Prostate gland (tissue), 2 donors: Measurements from ENCODE around the gene MRPL33. TPM values are rescaled to one million over a fixed set of nuclear protein-coding genes. Genes with fewer than 3 reads are reported as not detected.
"Not testable (repeated sequence)": the region's sequence is repeated elsewhere in the genome, so short reads cannot be mapped to it uniquely, and the experiment has no call there.

Experiments used
- DNase-seq: peaks from one replicate; pipeline ENCODE4 v3.0.0-alpha.2; 2019; ENCODE audit warnings: low spot score
- H3K27ac ChIP-seq, 2 donors: fragments of 200-600 bp; sonication (generic); 2 replicates each; pipeline ENCODE4 v1.5.1; 2017 to 2019
- H3K27me3 ChIP-seq: fragments of 200-600 bp; sonication (generic); replicated peaks from 2 replicates; pipeline ENCODE4 v1.5.1; 2019; ENCODE audit not compliant: insufficient read depth
- H3K36me3 ChIP-seq, 2 donors: fragments of 200-600 bp; sonication (generic); 1 replicate in 1 of 2; 2 replicates in 1 of 2; pipeline versions ENCODE4 v1.5.1 to v1.8.1; 2017 to 2019
- H3K4me1 ChIP-seq: fragments of 200-600 bp; sonication (generic); replicated peaks from 2 replicates; pipeline ENCODE4 v1.5.1; 2019
- H3K4me3 ChIP-seq, 2 donors: fragments of 200-600 bp; sonication (generic); 2 replicates each; pipeline ENCODE4 v1.5.1; 2017 to 2019
- H3K9me3 ChIP-seq: fragments of 200-600 bp; sonication (generic); 2 replicates; pipeline ENCODE4 v1.5.1; 2017
- POLR2A ChIP-seq: fragments of 450-650 bp; IDR thresholded peaks from one replicate; pipeline ENCODE4 v1.6.1; 2016; ENCODE audit warnings: antibody characterized with exemption, mild to moderate bottlenecking
- POLR2AphosphoS5 ChIP-seq: sonication (generic); formaldehyde crosslinking; IDR thresholded peaks from one replicate; pipeline ENCODE4 v1.6.1; 2017; ENCODE audit warnings: antibody characterized with exemption
- WGBS: methylation state at CpG from one replicate; pipeline ENCODE4 v1.1.5; 2018; 5-methylcytosine and 5-hydroxymethylcytosine counted together
- intact Hi-C: fragments of 100-400 bp; cut with DNase I; formaldehyde crosslinking; loops from one replicate; pipeline ENCODE4 v1.14.2; 2022
- total RNA-seq, 2 donors: library from RNA; depleted of rRNA; stranded (reverse); fragments of >200 nt; gene quantifications; one replicate each; pipeline ENCODE4 v1.1.0, GENCODE V29; 2016
- TF ChIP-seq, protein P1 (sequence below), 4 experiments: fragments of 200-600 bp in 2 of 4; fragments of 450-650 bp in 2 of 4; sonication (generic) in 2 of 4; IDR thresholded peaks; 1 replicate in 3 of 4; 2 replicates in 1 of 4; pipeline ENCODE4 v1.5.1; 2016 to 2019; ENCODE audit warnings: antibody characterized with exemption in 4 of 4, mild to moderate bottlenecking in 2 of 4, moderate library complexity in 2 of 4

The MRPL33 gene
- total RNA-seq, 2 donors from 2014 or later: 140 to 186 TPM

DNA sequence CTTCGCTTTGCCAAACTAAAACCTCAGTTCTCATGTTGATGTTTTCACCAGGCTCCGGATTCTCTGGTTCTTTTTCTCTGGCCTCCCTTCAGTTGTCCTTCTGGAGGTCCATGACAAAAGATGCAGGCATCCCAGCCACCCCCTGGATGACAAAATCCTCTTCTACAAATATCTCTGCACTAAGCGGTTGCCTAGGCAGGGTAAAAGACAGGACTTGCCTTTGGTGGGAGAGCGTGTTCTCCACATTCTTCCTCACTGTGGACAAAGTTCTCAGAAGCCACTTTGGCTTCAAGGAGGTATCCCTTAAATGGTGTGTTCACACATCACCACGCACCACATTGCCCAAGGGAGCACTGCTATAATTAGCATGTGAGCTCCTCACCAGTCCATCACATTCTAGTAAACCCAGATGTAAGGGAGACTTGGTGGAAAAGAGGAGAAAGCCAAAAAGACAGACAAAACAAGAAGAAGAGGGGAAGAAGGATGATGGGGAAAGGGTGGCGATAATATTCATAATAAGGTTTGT lies 23.6 kb upstream of the MRPL33 start:
- intact Hi-C loops: no loop called here
- no peak overlapping the region for H3K27ac ChIP-seq
- TF ChIP-seq, protein P1, sequence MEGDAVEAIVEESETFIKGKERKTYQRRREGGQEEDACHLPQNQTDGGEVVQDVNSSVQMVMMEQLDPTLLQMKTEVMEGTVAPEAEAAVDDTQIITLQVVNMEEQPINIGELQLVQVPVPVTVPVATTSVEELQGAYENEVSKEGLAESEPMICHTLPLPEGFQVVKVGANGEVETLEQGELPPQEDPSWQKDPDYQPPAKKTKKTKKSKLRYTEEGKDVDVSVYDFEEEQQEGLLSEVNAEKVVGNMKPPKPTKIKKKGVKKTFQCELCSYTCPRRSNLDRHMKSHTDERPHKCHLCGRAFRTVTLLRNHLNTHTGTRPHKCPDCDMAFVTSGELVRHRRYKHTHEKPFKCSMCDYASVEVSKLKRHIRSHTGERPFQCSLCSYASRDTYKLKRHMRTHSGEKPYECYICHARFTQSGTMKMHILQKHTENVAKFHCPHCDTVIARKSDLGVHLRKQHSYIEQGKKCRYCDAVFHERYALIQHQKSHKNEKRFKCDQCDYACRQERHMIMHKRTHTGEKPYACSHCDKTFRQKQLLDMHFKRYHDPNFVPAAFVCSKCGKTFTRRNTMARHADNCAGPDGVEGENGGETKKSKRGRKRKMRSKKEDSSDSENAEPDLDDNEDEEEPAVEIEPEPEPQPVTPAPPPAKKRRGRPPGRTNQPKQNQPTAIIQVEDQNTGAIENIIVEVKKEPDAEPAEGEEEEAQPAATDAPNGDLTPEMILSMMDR (IDR thresholded peaks at IDR 0.05): no peak
- TF ChIP-seq POLR2AphosphoS5 (no peak), POLR2A (no peak)
- H3K9me3 ChIP-seq: no peaks in the 10 kb centered on the region
- WGBS: 73% methylated on average over 6 of the region's 6 CpGs
- no peak overlapping the region for H3K4me3 ChIP-seq
- no peak for DNase-seq
- H3K36me3 ChIP-seq: no peaks in the 10 kb centered on the region
- no peaks in the 10 kb centered on the region for H3K27me3 ChIP-seq
- no peaks in the 10 kb centered on the region for H3K4me1 ChIP-seq

DNA sequence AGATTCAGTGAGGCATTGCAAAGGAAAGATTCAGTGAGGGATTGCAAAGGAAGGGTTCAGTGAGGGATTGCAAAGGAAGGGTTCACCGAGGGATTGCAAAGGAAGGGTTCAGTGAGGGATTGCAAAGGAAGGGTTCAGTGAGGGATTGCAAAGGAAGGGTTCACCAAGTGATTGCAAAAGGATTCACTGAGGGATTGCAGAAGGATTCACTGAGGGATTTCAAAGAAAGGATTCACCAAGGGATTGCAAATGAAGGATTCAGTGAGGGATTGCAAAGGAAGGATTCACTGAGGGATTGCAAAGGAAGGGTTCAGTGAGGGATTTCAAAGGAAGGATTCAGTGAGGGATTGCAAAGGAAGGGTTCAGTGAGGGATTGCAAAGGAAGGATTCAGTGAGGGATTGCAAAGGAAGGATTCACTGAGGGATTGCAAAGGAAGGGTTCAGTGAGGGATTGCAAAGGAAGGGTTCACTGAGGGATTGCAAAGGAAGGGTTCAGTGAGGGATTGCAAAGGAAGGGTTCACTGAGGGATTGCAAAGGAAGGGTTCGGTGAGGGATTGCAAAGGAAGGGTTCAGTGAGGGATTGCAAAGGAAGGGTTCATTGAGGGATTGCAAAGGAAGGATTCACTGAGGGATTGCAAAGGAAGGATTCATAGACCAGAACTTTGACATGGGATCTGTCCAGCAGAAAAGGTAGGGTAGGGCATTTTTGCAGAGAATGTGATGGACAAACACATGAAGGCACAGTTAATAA lies 22.5 kb upstream of the MRPL33 start:
- H3K4me1 ChIP-seq, H3K9me3 ChIP-seq, H3K4me3 ChIP-seq, H3K27ac ChIP-seq, H3K36me3 ChIP-seq, H3K27me3 ChIP-seq, DNase-seq, intact Hi-C loops: not testable (repeated sequence)
- 85% methylated on average over 2 of the region's 2 CpGs for WGBS

DNA sequence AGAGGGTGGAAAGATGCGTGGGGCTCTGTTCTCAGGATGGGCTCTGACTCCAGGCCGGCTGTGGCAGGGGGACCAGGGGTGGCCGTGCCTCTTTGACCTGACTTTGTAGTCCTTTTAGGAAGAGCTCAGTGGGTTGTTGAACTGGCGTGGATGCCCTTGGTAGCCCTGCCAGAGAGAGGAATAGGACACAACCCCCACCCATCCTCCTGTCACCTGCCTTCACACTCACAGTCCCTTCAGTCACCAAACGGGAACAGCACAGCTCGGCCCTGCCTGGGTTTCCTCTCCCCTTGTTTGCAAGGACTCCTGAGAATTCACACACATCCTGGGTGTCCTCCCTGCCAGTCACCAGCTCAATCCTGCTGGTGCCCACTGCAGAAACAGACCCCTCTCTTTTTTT lies 20.1 kb upstream of the MRPL33 start:
- Histone ChIP-seq H3K36me3 (no peaks in the 10 kb centered on the region), H3K27ac (no peak overlapping the region), H3K27me3 (no peaks in the 10 kb centered on the region), H3K4me3 (no peak overlapping the region), H3K4me1 (no peaks in the 10 kb centered on the region), H3K9me3 (no peaks in the 10 kb centered on the region)
- DNase-seq: no peak
- intact Hi-C loops: no loop called here
- TF ChIP-seq POLR2AphosphoS5 (no peak), POLR2A (no peak)
- TF ChIP-seq, protein P1 (IDR thresholded peaks at IDR 0.05): no peak
- 89% methylated on average over 6 of the region's 6 CpGs for WGBS

DNA sequence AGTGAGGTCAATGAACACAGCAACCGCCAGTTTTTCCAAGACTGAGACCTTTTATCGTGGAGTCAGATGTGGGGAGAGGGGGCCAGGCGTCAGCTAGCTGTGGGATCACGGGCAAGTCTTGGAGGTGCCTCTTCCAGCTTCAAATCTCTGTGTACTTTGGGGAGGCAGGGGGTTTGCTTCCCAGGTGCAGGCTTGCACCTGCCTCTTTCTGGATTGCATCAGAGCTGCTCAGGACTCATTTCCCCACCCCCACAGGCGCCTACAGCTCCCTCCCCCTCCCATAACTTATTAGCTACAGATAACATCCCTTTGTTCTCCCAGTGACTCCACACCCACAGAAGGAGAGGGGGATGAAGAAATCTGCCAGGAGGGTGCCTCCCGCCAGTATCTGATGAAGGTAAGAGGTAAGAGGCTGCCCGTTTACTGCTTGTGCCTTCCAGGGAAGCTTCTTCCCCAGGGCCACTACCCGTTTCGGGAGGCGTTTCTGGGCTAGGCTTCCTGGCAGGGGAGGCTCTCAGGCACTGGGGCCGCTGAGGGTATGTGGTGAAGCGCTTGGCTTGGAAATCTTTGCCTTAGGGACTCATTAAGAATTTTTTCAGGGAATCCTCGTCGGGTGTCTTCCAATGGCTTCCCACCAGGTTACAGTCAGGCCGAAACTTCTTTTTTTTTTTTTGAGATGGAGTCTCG lies 18.8 kb upstream of the MRPL33 start:
- H3K36me3 ChIP-seq: no peaks in the 10 kb centered on the region
- TF ChIP-seq POLR2AphosphoS5 (peak; percentile 25), POLR2A (no peak)
- TF ChIP-seq, protein P1 (IDR thresholded peaks at IDR 0.05): no peak
- DNase-seq: peak; percentile 48
- H3K27me3 ChIP-seq: no peaks in the 10 kb centered on the region
- peak overlapping the region in 1 of 2 donors; percentile 60 for H3K27ac ChIP-seq
- no peaks in the 10 kb centered on the region for H3K9me3 ChIP-seq
- peak overlapping the region in 1 of 2 donors; percentile 16 for H3K4me3 ChIP-seq
- H3K4me1 ChIP-seq: no peaks in the 10 kb centered on the region
- WGBS: 43% methylated on average over 16 of the region's 16 CpGs
- intact Hi-C loops: no loop called here

DNA sequence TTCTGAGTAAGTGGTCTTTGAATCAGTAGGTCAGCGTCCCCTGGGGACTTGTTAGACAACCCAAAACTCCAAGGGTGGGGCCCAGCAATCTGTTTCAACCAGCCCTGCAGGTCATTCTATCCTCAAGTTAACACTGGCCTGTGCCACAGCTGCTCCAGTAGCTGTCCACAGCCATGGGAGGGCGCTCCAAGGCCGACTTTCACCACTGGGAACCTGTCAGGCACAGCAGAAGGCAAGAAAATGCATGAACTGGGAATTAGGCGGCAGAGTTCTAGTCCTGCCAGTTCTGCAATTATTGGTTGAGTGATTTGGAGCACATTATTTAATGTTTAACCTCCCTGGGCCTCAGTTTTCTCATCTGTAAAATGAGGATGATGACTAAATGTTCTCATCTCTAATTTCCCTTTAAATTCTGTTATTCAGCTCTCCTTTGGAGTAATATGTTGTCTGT lies 17.4 kb upstream of the MRPL33 start:
- 50% methylated on average over 4 of the region's 4 CpGs for WGBS
- Histone ChIP-seq H3K27me3 (no peaks in the 10 kb centered on the region), H3K4me1 (no peaks in the 10 kb centered on the region), H3K36me3 (no peaks in the 10 kb centered on the region), H3K9me3 (no peaks in the 10 kb centered on the region), H3K27ac (no peak overlapping the region), H3K4me3 (no peak overlapping the region)
- peak; percentile 40 for DNase-seq
- TF ChIP-seq POLR2A: no peak
- TF ChIP-seq, protein P1 (IDR thresholded peaks at IDR 0.05): peak in 3 of 4 experiments; percentile 59 to 78 (median 71)
- peak; percentile 22 for TF ChIP-seq POLR2AphosphoS5
- intact Hi-C loops: no loop called here
